Measurements from ENCODE around the gene NT5C2. TPM values are rescaled to one million over a fixed set of nuclear protein-coding genes. Genes with fewer than 3 reads are reported as not detected.
"Not testable (repeated sequence)": the region's sequence is repeated elsewhere in the genome, so short reads cannot be mapped to it uniquely, and the experiment has no call there.

Gene NT5C2
- total and polyA plus RNA-seq, 4 donors: 89.2 to 118 (median 94.1) TPM

DNA sequence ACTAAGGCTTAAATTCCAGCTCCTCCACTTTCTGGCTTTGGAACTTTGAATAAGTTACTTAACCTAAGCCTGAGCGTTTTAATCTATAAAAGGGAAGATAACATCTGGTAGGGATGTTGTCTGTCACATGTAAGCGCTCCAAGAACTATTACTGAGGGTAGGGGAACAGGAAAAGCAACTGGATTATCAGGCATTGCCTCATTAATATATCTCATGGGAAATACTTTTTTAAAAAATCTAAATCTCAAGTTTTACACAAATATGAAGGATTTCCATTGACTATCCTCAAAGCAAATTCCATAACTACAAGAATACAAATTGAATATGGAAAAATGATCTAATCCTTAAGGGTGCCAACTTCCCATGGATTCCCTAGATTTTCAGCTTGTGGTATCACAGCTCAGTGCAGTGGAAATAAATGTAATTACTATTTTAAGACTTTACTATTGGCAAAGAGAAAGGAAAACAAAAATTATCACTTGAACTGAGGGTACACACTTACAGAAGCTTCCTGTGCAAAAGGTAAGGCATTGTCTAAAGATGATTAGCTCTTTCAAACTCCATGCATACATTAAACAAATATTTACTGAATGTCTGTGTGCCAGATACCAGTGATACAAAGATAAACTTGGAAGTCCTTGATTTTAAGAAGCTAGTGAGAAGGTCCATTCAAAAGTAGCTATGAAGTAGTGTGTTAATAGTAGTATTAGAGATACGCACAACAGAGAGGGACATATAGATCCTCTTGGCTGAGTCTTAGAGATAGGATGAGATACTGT lies 38.4 kb downstream of the NT5C2 start:
- DNase-seq (ENCODE audit: low read depth in 4 of 6, low spot score in 6 of 6): peak in 2 of 6 donors; percentile 4 to 21
- Histone ChIP-seq H3K4me3 (ENCODE audit: low read depth, low read length) (no peak overlapping the region), H3K36me3 (ENCODE audit: control insufficient read depth, insufficient read depth, low read length) (peaks cover 14% of the 10 kb centered on the region), H3K9me3 (ENCODE audit: control insufficient read depth, insufficient read depth, low read length) (peaks cover 2% of the 10 kb centered on the region), H3K27ac (ENCODE audit: low read depth, low read length) (peak overlapping the region; percentile 86), H3K4me1 (ENCODE audit: control insufficient read depth, insufficient read depth, low read length) (no peaks in the 10 kb centered on the region), H3K27me3 (ENCODE audit: control insufficient read depth, insufficient read depth, low read length) (no peaks in the 10 kb centered on the region)
- no CpG with 5 or more reads among the region's 3 CpGs for WGBS (ENCODE audit: insufficient coverage)

DNA sequence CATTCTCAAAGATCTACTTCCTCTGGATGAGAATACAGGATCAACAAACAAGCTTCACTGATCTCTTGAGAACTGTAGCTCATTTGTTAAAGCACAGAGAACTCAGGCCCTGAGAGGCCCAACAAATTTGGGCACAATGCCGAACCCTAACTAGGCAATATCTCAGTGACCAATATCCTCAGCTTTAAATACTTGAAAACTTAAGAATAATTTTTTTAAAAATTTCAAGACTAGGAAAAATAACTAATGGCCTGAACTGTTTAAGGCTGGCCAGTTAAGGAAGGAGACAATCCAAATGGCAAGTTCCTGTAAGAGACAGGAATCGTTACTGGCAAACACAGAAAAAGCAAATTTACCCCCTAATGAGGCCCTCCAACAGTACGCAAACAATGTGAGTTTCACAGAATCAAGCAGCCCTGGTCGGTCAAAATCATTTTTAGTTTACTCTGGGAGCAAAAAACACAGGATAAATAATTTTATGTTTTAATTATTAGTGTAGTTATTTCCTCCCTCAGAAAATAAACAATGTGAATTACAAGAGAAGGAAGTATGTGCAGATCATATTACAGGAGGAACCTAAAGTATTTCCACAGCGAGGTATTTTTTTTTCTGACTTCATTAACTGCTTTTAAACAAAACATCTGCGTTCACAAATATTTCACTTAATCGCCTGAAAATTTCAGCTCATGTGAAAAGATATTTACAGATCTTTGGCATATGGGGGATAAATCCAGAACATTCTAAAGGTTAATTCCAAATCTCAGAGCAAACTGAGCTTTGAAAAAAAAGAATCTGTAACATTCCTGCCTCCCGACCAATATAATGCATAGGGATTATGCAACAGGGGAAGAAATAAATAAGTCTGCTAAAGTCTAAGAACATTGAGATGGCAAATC lies 39.5 kb downstream of the NT5C2 start:
- H3K4me1 ChIP-seq (ENCODE audit: control insufficient read depth, insufficient read depth, low read length): no peaks in the 10 kb centered on the region
- H3K9me3 ChIP-seq (ENCODE audit: control insufficient read depth, insufficient read depth, low read length): no peaks in the 10 kb centered on the region
- H3K27me3 ChIP-seq (ENCODE audit: control insufficient read depth, insufficient read depth, low read length): no peaks in the 10 kb centered on the region
- H3K36me3 ChIP-seq (ENCODE audit: control insufficient read depth, insufficient read depth, low read length): peaks cover 9% of the 10 kb centered on the region
- peak in 5 of 6 donors; percentile 12 to 69 (median 35) for DNase-seq (ENCODE audit: low read depth in 4 of 6, low spot score in 6 of 6)
- WGBS (ENCODE audit: insufficient coverage): no CpG with 5 or more reads among the region's 8 CpGs
- H3K4me3 ChIP-seq (ENCODE audit: low read depth, low read length): peak overlapping the region; percentile 16
- H3K27ac ChIP-seq (ENCODE audit: low read depth, low read length): peak overlapping the region; percentile 86

DNA sequence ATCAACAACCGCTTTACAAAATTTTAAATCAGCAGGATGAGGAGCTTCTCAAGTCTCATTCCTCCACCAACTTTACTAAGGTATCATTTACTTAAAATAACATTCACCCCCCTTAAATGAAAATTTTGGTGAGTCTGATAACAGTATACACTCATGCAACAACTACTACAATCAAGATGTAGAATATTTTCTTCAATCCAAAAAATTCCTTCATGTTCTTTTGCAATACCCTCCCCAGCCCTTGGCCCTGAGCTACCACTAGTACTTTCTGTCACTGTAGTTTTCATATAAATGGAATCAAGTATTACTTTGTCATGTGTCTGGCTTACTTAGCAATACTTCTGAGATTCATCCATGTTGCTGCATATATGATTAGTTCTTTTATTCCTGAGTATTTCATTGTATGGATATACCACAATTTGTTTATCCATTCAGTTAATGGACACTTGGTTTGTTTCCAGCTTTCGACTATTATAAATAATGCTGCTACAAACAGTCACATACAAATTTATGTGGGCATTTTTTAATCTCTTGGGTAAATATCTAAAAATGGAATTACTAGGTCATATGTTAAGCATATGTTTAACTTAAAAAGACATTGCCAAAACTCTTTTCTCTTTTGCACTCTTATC lies 43.0 kb downstream of the NT5C2 start:
- H3K4me1 ChIP-seq (ENCODE audit: control insufficient read depth, insufficient read depth, low read length): no peaks in the 10 kb centered on the region
- no CpG with 5 or more reads among the region's 2 CpGs for WGBS (ENCODE audit: insufficient coverage)
- no peak overlapping the region for H3K27ac ChIP-seq (ENCODE audit: low read depth, low read length)
- peaks cover 2% of the 10 kb centered on the region for H3K36me3 ChIP-seq (ENCODE audit: control insufficient read depth, insufficient read depth, low read length)
- H3K4me3 ChIP-seq (ENCODE audit: low read depth, low read length): no peak overlapping the region
- no peak for DNase-seq (ENCODE audit: low read depth in 4 of 6, low spot score in 6 of 6)
- H3K27me3 ChIP-seq (ENCODE audit: control insufficient read depth, insufficient read depth, low read length): no peaks in the 10 kb centered on the region
- H3K9me3 ChIP-seq (ENCODE audit: control insufficient read depth, insufficient read depth, low read length): no peaks in the 10 kb centered on the region

DNA sequence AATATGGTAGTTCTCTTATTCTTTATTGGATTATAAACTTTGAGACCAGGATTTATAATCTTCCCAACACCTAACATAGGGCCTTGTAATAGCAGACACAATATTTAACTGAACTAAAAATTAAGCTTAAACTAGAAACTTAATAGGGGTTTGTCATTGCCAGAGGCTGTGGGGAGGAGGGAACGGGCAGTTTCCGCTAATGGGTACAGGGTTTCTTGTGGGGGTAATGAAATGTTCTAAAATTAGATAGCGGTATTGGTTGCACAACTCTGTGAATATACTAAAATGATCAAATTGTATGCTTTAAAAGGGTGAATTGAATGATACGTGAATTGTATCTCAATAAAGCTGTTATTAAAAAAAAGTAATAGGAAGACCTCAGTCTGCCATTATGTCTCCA lies 45.4 kb downstream of the NT5C2 start:
- peaks cover 4% of the 10 kb centered on the region for H3K36me3 ChIP-seq (ENCODE audit: control insufficient read depth, insufficient read depth, low read length)
- WGBS (ENCODE audit: insufficient coverage): 94% methylated on average over 3 of the region's 4 CpGs
- H3K9me3 ChIP-seq (ENCODE audit: control insufficient read depth, insufficient read depth, low read length): no peaks in the 10 kb centered on the region
- H3K4me3 ChIP-seq (ENCODE audit: low read depth, low read length): no peak overlapping the region
- H3K27ac ChIP-seq (ENCODE audit: low read depth, low read length): no peak overlapping the region
- H3K27me3 ChIP-seq (ENCODE audit: control insufficient read depth, insufficient read depth, low read length): no peaks in the 10 kb centered on the region
- no peak for DNase-seq (ENCODE audit: low read depth in 4 of 6, low spot score in 6 of 6)
- no peaks in the 10 kb centered on the region for H3K4me1 ChIP-seq (ENCODE audit: control insufficient read depth, insufficient read depth, low read length)

- DNase-seq (ENCODE audit: low read depth in 4 of 6, low spot score in 6 of 6): peak in 2 of 6 donors; percentile 19 to 60
- Histone ChIP-seq H3K27ac (ENCODE audit: low read depth, low read length) (no peak overlapping the region), H3K4me1 (ENCODE audit: control insufficient read depth, insufficient read depth, low read length) (no peaks in the 10 kb centered on the region), H3K4me3 (ENCODE audit: low read depth, low read length) (no peak overlapping the region), H3K27me3 (ENCODE audit: control insufficient read depth, insufficient read depth, low read length) (no peaks in the 10 kb centered on the region), H3K9me3 (ENCODE audit: control insufficient read depth, insufficient read depth, low read length) (no peaks in the 10 kb centered on the region), H3K36me3 (ENCODE audit: control insufficient read depth, insufficient read depth, low read length) (peaks cover 8% of the 10 kb centered on the region)
- no CpG with 5 or more reads among the region's 3 CpGs for WGBS (ENCODE audit: insufficient coverage)
These were observed 47.1 kb downstream of the NT5C2 start for GRCh38 chr10:103145860-103146466.

DNA sequence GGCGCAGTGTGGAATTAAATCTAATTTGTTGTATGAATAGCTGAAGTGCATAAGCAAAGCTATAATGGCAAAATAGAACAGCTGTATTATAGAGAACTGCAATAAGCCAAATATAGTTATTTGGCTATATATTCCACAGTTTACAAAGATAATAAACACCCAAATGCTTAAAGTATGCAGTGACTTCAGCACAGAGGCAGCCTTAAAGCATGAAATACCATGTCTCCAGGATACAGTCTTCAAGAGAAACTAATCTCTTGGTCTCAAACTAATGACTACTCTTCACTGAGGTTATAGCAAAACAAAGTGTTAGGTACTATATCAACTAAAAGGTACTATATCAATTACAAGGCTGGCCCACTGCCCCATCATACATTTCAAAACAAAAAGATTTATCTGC lies 48.0 kb downstream of the NT5C2 start:
- no CpG with 5 or more reads among the region's 1 CpG for WGBS (ENCODE audit: insufficient coverage)
- H3K4me3 ChIP-seq (ENCODE audit: low read depth, low read length): no peak overlapping the region
- DNase-seq (ENCODE audit: low read depth in 4 of 6, low spot score in 6 of 6): no peak
- no peaks in the 10 kb centered on the region for H3K27me3 ChIP-seq (ENCODE audit: control insufficient read depth, insufficient read depth, low read length)
- H3K4me1 ChIP-seq (ENCODE audit: control insufficient read depth, insufficient read depth, low read length): no peaks in the 10 kb centered on the region
- no peak overlapping the region for H3K27ac ChIP-seq (ENCODE audit: low read depth, low read length)
- peaks cover 8% of the 10 kb centered on the region for H3K36me3 ChIP-seq (ENCODE audit: control insufficient read depth, insufficient read depth, low read length)
- H3K9me3 ChIP-seq (ENCODE audit: control insufficient read depth, insufficient read depth, low read length): no peaks in the 10 kb centered on the region

GRCh38 chr10:103144041-103144440 lies 49.0 kb downstream of the NT5C2 start:
- no CpG with 5 or more reads among the region's 2 CpGs for WGBS (ENCODE audit: insufficient coverage)
- no peak overlapping the region for H3K4me3 ChIP-seq (ENCODE audit: low read depth, low read length)
- H3K9me3 ChIP-seq (ENCODE audit: control insufficient read depth, insufficient read depth, low read length): no peaks in the 10 kb centered on the region
- DNase-seq (ENCODE audit: low read depth in 4 of 6, low spot score in 6 of 6): peak in 2 of 6 donors; percentile 3 to 60
- H3K27me3 ChIP-seq (ENCODE audit: control insufficient read depth, insufficient read depth, low read length): no peaks in the 10 kb centered on the region
- H3K4me1 ChIP-seq (ENCODE audit: control insufficient read depth, insufficient read depth, low read length): no peaks in the 10 kb centered on the region
- peaks cover 8% of the 10 kb centered on the region for H3K36me3 ChIP-seq (ENCODE audit: control insufficient read depth, insufficient read depth, low read length)
- no peak overlapping the region for H3K27ac ChIP-seq (ENCODE audit: low read depth, low read length)

- WGBS (ENCODE audit: insufficient coverage): 63% methylated on average over 3 of the region's 3 CpGs
- not testable (repeated sequence) for DNase-seq (ENCODE audit: low read depth in 4 of 6, low spot score in 6 of 6); H3K4me1 ChIP-seq (ENCODE audit: control insufficient read depth, insufficient read depth, low read length); H3K4me3 ChIP-seq (ENCODE audit: low read depth, low read length); H3K9me3 ChIP-seq (ENCODE audit: control insufficient read depth, insufficient read depth, low read length); H3K27me3 ChIP-seq (ENCODE audit: control insufficient read depth, insufficient read depth, low read length); H3K36me3 ChIP-seq (ENCODE audit: control insufficient read depth, insufficient read depth, low read length); H3K27ac ChIP-seq (ENCODE audit: low read depth, low read length)
These were observed 49.4 kb downstream of the NT5C2 start for GRCh38 chr10:103143641-103144040.

GRCh38 chr10:103141950-103142349 lies 51.1 kb downstream of the NT5C2 start:
- H3K4me3 ChIP-seq (ENCODE audit: low read depth, low read length): no peak overlapping the region
- no peaks in the 10 kb centered on the region for H3K4me1 ChIP-seq (ENCODE audit: control insufficient read depth, insufficient read depth, low read length)
- H3K9me3 ChIP-seq (ENCODE audit: control insufficient read depth, insufficient read depth, low read length): no peaks in the 10 kb centered on the region
- H3K36me3 ChIP-seq (ENCODE audit: control insufficient read depth, insufficient read depth, low read length): peaks cover 8% of the 10 kb centered on the region
- no peak overlapping the region for H3K27ac ChIP-seq (ENCODE audit: low read depth, low read length)
- 0% methylated on average over 1 of the region's 2 CpGs for WGBS (ENCODE audit: insufficient coverage)
- DNase-seq (ENCODE audit: low read depth in 4 of 6, low spot score in 6 of 6): no peak
- H3K27me3 ChIP-seq (ENCODE audit: control insufficient read depth, insufficient read depth, low read length): no peaks in the 10 kb centered on the region

Data from spinal cord (tissue), 10 donors.